Measurements from ENCODE around the gene WDR49.

- TF ChIP-seq RAD21 (IDR thresholded peaks at IDR 0.05; ENCODE audit: low read depth), result no peak
- TF ChIP-seq CREB1 (IDR thresholded peaks at IDR 0.05; ENCODE audit: low read depth), result no peak
- no peak for TF ChIP-seq YY1 (IDR thresholded peaks at IDR 0.05; ENCODE audit: low read depth)
- no peak for TF ChIP-seq ZBTB7A (IDR thresholded peaks at IDR 0.05; ENCODE audit: low read depth)
- TF ChIP-seq TCF12 (IDR thresholded peaks at IDR 0.05; ENCODE audit: low read depth), result no peak
- TF ChIP-seq TAF1 (IDR thresholded peaks at IDR 0.05; ENCODE audit: low read depth), result no peak
These were observed 133.3 kb downstream of the WDR49 start for GRCh38 chr3:167520266-167521005.

All from Ishikawa (cell line).